ENCODE measurements around the gene TMEM40.

DNA sequence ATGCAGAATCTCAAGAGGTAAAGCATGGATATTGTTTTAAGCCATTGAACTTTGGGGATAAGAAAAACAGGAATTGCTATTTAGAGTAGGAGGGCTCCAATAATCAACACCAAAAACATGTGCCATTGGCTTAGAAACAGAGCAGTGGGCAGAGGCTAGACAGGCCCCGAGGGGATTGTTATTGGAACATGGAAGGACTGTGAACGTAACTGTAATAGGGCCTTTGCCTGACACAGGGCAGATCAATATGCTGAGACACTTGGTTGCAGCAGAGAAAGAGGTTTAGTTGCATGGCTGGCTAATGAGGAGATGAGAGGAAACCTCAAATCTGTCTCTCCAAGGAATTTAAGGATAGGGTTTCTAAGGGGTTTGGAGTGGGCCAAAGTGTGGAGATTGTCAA, 58.3 kb downstream of the TMEM40 start:
- TF ChIP-seq, protein P1, sequence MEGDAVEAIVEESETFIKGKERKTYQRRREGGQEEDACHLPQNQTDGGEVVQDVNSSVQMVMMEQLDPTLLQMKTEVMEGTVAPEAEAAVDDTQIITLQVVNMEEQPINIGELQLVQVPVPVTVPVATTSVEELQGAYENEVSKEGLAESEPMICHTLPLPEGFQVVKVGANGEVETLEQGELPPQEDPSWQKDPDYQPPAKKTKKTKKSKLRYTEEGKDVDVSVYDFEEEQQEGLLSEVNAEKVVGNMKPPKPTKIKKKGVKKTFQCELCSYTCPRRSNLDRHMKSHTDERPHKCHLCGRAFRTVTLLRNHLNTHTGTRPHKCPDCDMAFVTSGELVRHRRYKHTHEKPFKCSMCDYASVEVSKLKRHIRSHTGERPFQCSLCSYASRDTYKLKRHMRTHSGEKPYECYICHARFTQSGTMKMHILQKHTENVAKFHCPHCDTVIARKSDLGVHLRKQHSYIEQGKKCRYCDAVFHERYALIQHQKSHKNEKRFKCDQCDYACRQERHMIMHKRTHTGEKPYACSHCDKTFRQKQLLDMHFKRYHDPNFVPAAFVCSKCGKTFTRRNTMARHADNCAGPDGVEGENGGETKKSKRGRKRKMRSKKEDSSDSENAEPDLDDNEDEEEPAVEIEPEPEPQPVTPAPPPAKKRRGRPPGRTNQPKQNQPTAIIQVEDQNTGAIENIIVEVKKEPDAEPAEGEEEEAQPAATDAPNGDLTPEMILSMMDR (IDR thresholded peaks at IDR 0.05) = no peak
- TF ChIP-seq EP300 (IDR thresholded peaks at IDR 0.05) (no peak), POLR2A (IDR thresholded peaks at IDR 0.05) (no peak)
